NCI-H774 (cell line): ENCODE measurements around the gene ERAS.

Experiments
- DNase-seq: peaks from one replicate; lab custom pipeline; 2025; lab: John Stamatoyannopoulos, UW

The ERAS gene

GRCh38 chrX:48826135-48826875 is at the start of gene ERAS:
ERAS (plus strand) TSS chrX:48826513; CDS start chrX:48829124, 2,611 bp downstream.
- DNase-seq = no peak

- no peak for DNase-seq
These were observed 49.4 kb upstream of the ERAS start for GRCh38 chrX:48776818-48777439.

GRCh38 chrX:48779399-48779798 is 46.9 kb upstream of the ERAS start:
- no peak for DNase-seq

GRCh38 chrX:48781705-48782104 is 44.6 kb upstream of the ERAS start:
- DNase-seq = no peak

- no peak for DNase-seq
These were observed 44.1 kb upstream of the ERAS start for GRCh38 chrX:48782216-48782615.

- no peak for DNase-seq
These were observed 43.5 kb upstream of the ERAS start for GRCh38 chrX:48782795-48783194.

GRCh38 chrX:48784726-48785125 is 41.6 kb upstream of the ERAS start:
- DNase-seq = no peak

GRCh38 chrX:48785186-48785539 is 41.1 kb upstream of the ERAS start:
- no peak for DNase-seq

- DNase-seq = no peak
These were observed 40.6 kb upstream of the ERAS start for GRCh38 chrX:48785540-48786214.

- DNase-seq = no peak
These were observed 39.9 kb upstream of the ERAS start, which contains the start of gene GATA1 for GRCh38 chrX:48786341-48786800. GATA1 (plus strand) TSS chrX:48786590; CDS start chrX:48791110, 4,520 bp downstream.

- DNase-seq = no peak
These were observed 39.3 kb upstream of the ERAS start for GRCh38 chrX:48786825-48787504.

- DNase-seq = no peak
These were observed 38.5 kb upstream of the ERAS start for GRCh38 chrX:48787505-48788443.

- DNase-seq = no peak
These were observed 36.7 kb upstream of the ERAS start for GRCh38 chrX:48789366-48790220.

GRCh38 chrX:48790477-48790876 is 35.8 kb upstream of the ERAS start:
- no peak for DNase-seq

GRCh38 chrX:48791063-48791820 is 35.1 kb upstream of the ERAS start:
- no peak for DNase-seq

GRCh38 chrX:48792219-48792618 is 34.1 kb upstream of the ERAS start:
- DNase-seq = no peak

- no peak for DNase-seq
These were observed 32.4 kb upstream of the ERAS start for GRCh38 chrX:48793935-48794334.

GRCh38 chrX:48794340-48794910 is 31.9 kb upstream of the ERAS start:
- no peak for DNase-seq

- no peak for DNase-seq
These were observed 31.3 kb upstream of the ERAS start for GRCh38 chrX:48794911-48795515.
